ENCODE measurements around the gene VPS52. TPM values are rescaled to one million over a fixed set of nuclear protein-coding genes. Genes with fewer than 3 reads are reported as not detected.

Gene VPS52
- total and polyA plus RNA-seq, 9 of the 15 experiments (the other 6 are each of a cell fraction or from before 2014, with no cell fraction given): 24.4 to 103 (median 40.2) TPM

DNA sequence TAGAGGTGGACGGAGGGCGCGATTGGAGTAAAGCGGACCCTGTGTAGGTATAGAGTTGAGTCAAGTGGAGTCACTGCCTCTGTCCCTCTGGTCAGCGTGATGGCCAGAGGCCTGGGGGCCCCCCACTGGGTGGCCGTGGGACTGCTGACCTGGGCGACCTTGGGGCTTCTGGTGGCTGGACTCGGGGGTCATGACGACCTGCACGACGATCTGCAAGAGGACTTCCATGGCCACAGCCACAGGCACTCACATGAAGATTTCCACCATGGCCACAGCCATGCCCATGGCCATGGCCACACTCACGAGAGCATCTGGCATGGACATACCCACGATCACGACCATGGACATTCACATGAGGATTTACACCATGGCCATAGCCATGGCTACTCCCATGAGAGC, 70.5 kb downstream of the VPS52 start (continued):
- 0 out of 2 replicates have a peak, but pooled peaks have one; percentile 3 for TF ChIP-seq FOXM1 (IDR thresholded peaks at IDR 0.05; ENCODE audit: low read depth)
- no peak for TF ChIP-seq FOXM1 (CRISPR knock-in tag; IDR thresholded peaks at IDR 0.05; ENCODE audit: low read depth)
- no peak for TF ChIP-seq ZNF76 (CRISPR knock-in tag; IDR thresholded peaks at IDR 0.05; ENCODE audit: borderline replicate concordance)
- TF ChIP-seq RAD21 (CRISPR knock-in tag; conservative IDR thresholded peaks at IDR 0.05 in 1 of 2, IDR thresholded peaks at IDR 0.05 in 1 of 2): peak in 1 of 2 experiments; percentile 23; a peak in 2 of 4 replicates
- TF ChIP-seq, protein P1, sequence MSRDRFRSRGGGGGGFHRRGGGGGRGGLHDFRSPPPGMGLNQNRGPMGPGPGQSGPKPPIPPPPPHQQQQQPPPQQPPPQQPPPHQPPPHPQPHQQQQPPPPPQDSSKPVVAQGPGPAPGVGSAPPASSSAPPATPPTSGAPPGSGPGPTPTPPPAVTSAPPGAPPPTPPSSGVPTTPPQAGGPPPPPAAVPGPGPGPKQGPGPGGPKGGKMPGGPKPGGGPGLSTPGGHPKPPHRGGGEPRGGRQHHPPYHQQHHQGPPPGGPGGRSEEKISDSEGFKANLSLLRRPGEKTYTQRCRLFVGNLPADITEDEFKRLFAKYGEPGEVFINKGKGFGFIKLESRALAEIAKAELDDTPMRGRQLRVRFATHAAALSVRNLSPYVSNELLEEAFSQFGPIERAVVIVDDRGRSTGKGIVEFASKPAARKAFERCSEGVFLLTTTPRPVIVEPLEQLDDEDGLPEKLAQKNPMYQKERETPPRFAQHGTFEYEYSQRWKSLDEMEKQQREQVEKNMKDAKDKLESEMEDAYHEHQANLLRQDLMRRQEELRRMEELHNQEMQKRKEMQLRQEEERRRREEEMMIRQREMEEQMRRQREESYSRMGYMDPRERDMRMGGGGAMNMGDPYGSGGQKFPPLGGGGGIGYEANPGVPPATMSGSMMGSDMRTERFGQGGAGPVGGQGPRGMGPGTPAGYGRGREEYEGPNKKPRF (IDR thresholded peaks at IDR 0.05; ENCODE audit: low read depth, low read length): no peak
- TF ChIP-seq, protein P2, sequence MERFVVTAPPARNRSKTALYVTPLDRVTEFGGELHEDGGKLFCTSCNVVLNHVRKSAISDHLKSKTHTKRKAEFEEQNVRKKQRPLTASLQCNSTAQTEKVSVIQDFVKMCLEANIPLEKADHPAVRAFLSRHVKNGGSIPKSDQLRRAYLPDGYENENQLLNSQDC (CRISPR knock-in tag; IDR thresholded peaks at IDR 0.05): no peak
- no peak for TF ChIP-seq ZNF24 (IDR thresholded peaks at IDR 0.05)
- no peak for TF ChIP-seq ZNF318 (IDR thresholded peaks at IDR 0.05; ENCODE audit: borderline replicate concordance in 1 of 2, low read depth in 1 of 2)
- TF ChIP-seq, protein P3, sequence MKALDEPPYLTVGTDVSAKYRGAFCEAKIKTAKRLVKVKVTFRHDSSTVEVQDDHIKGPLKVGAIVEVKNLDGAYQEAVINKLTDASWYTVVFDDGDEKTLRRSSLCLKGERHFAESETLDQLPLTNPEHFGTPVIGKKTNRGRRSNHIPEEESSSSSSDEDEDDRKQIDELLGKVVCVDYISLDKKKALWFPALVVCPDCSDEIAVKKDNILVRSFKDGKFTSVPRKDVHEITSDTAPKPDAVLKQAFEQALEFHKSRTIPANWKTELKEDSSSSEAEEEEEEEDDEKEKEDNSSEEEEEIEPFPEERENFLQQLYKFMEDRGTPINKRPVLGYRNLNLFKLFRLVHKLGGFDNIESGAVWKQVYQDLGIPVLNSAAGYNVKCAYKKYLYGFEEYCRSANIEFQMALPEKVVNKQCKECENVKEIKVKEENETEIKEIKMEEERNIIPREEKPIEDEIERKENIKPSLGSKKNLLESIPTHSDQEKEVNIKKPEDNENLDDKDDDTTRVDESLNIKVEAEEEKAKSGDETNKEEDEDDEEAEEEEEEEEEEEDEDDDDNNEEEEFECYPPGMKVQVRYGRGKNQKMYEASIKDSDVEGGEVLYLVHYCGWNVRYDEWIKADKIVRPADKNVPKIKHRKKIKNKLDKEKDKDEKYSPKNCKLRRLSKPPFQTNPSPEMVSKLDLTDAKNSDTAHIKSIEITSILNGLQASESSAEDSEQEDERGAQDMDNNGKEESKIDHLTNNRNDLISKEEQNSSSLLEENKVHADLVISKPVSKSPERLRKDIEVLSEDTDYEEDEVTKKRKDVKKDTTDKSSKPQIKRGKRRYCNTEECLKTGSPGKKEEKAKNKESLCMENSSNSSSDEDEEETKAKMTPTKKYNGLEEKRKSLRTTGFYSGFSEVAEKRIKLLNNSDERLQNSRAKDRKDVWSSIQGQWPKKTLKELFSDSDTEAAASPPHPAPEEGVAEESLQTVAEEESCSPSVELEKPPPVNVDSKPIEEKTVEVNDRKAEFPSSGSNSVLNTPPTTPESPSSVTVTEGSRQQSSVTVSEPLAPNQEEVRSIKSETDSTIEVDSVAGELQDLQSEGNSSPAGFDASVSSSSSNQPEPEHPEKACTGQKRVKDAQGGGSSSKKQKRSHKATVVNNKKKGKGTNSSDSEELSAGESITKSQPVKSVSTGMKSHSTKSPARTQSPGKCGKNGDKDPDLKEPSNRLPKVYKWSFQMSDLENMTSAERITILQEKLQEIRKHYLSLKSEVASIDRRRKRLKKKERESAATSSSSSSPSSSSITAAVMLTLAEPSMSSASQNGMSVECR (CRISPR knock-in tag; IDR thresholded peaks at IDR 0.05): no peak
- TF ChIP-seq SMARCA5 (IDR thresholded peaks at IDR 0.05): 0 out of 2 replicates have a peak, but pooled peaks have one; percentile 13
- TF ChIP-seq TCF15 (CRISPR knock-in tag; IDR thresholded peaks at IDR 0.05): no peak
- no peak for TF ChIP-seq ERF (CRISPR knock-in tag; IDR thresholded peaks at IDR 0.05)
